Osteocyte (in vitro differentiated cells): ENCODE results near the gene SLC4A7. TPM values are rescaled to one million over a fixed set of nuclear protein-coding genes. Genes with fewer than 3 reads are reported as not detected.

ENCODE experiments used
- DNase-seq: peaks from one replicate; pipeline ENCODE4 v3.0.0; 2021; ENCODE audit warnings: mixed read lengths; ENCODE audit not compliant: unreplicated experiment; ENCODE audit errors: extremely low spot score
- H3K27ac Mint-ChIP-seq: one replicate; pipeline ENCODE4 v1.8.0; 2021; ENCODE audit warnings: mild to moderate bottlenecking, mixed read lengths; ENCODE audit not compliant: unreplicated experiment
- H3K27me3 Mint-ChIP-seq: one replicate; pipeline ENCODE4 v1.8.0; 2021; ENCODE audit warnings: mixed read lengths; ENCODE audit not compliant: unreplicated experiment
- H3K36me3 Mint-ChIP-seq: one replicate; pipeline ENCODE4 v1.8.0; 2021; ENCODE audit warnings: mixed read lengths; ENCODE audit not compliant: unreplicated experiment
- H3K4me1 Mint-ChIP-seq: one replicate; pipeline ENCODE4 v1.8.0; 2021; ENCODE audit warnings: mixed read lengths; ENCODE audit not compliant: unreplicated experiment
- H3K4me3 Mint-ChIP-seq: one replicate; pipeline ENCODE4 v1.8.0; 2021; ENCODE audit warnings: mild to moderate bottlenecking, moderate library complexity, mixed read lengths; ENCODE audit not compliant: unreplicated experiment
- H3K9me3 Mint-ChIP-seq: one replicate; pipeline ENCODE4 v1.8.0; 2021; ENCODE audit warnings: mixed read lengths; ENCODE audit not compliant: unreplicated experiment
- CTCF ChIP-seq: fragments of 200-600 bp; sonication (generic); IDR thresholded peaks from 2 replicates; pipeline ENCODE4 v1.5.0; 2021; ENCODE audit warnings: antibody characterized with exemption, mild to moderate bottlenecking, moderate library complexity
- total RNA-seq: library from RNA; stranded (reverse); gene quantifications from 2 replicates; pipeline ENCODE4 v1.2.1, GENCODE V29; 2021

SLC4A7 gene
- total RNA-seq, 1 donor from 2014 or later = 83.7 TPM

GRCh38 chr3:27345493-27345892, 138.7 kb downstream of the SLC4A7 start:
- no peak for DNase-seq
- TF ChIP-seq CTCF = no peak
- H3K27me3 Mint-ChIP-seq = no peaks in the 10 kb centered on the region
- H3K4me1 Mint-ChIP-seq = no peaks in the 10 kb centered on the region
- no peak overlapping the region for H3K4me3 Mint-ChIP-seq
- H3K27ac Mint-ChIP-seq = no peak overlapping the region
- H3K9me3 Mint-ChIP-seq = no peaks in the 10 kb centered on the region
- peaks cover 22% of the 10 kb centered on the region for H3K36me3 Mint-ChIP-seq

GRCh38 chr3:27345045-27345444, 139.1 kb downstream of the SLC4A7 start:
- Mint-ChIP-seq H3K4me3 (no peak overlapping the region), H3K27ac (no peak overlapping the region), H3K27me3 (no peaks in the 10 kb centered on the region), H3K9me3 (no peaks in the 10 kb centered on the region), H3K4me1 (no peaks in the 10 kb centered on the region), H3K36me3 (peaks cover 22% of the 10 kb centered on the region)
- no peak for DNase-seq
- no peak for TF ChIP-seq CTCF

GRCh38 chr3:27344192-27344591, 140.0 kb downstream of the SLC4A7 start:
- DNase-seq = no peak
- H3K27me3 Mint-ChIP-seq = no peaks in the 10 kb centered on the region

GRCh38 chr3:27342267-27342666, 141.9 kb downstream of the SLC4A7 start:
- TF ChIP-seq CTCF = no peak
- Mint-ChIP-seq H3K27ac (no peak overlapping the region), H3K9me3 (peaks cover 6% of the 10 kb centered on the region), H3K4me1 (no peaks in the 10 kb centered on the region), H3K36me3 (peaks cover 24% of the 10 kb centered on the region), H3K4me3 (no peak overlapping the region), H3K27me3 (no peaks in the 10 kb centered on the region)
- no peak for DNase-seq

More at GRCh38 chr3:27344192-27344591, 140.0 kb downstream of the SLC4A7 start:
- no peak for TF ChIP-seq CTCF
- no peaks in the 10 kb centered on the region for H3K9me3 Mint-ChIP-seq
- H3K4me1 Mint-ChIP-seq = no peaks in the 10 kb centered on the region
- no peak overlapping the region for H3K27ac Mint-ChIP-seq
- peaks cover 19% of the 10 kb centered on the region for H3K36me3 Mint-ChIP-seq
- H3K4me3 Mint-ChIP-seq = no peak overlapping the region

- no peaks in the 10 kb centered on the region for H3K27me3 Mint-ChIP-seq
- no peak for DNase-seq
- H3K27ac Mint-ChIP-seq = no peak overlapping the region
These were observed 143.7 kb downstream of the SLC4A7 start for GRCh38 chr3:27340534-27340933.

More at GRCh38 chr3:27340534-27340933, 143.7 kb downstream of the SLC4A7 start:
- Mint-ChIP-seq H3K4me1 (no peaks in the 10 kb centered on the region), H3K4me3 (no peak overlapping the region), H3K36me3 (peaks cover 27% of the 10 kb centered on the region), H3K9me3 (peaks cover 13% of the 10 kb centered on the region)
- no peak for TF ChIP-seq CTCF
